T follicular helper cell (primary cell): ENCODE results near the gene TSG101.
A peak's percentile ranks its signal among the peaks of the same experiment; 100 is the strongest.

Experiments used
- DNase-seq: peaks from one replicate; pipeline ENCODE4 v3.0.0-alpha.2; 2020; ENCODE audit warnings: low read depth
- total RNA-seq, 2 experiments: gene quantifications; one replicate each; lab custom pipeline; 2026; lab: John Stamatoyannopoulos, UW

TSG101 gene
- 38.5 to 55.1 reads per million in 2 experiments for total RNA-seq

- peak; percentile 82 for DNase-seq
Observed at GRCh38 chr11:18526521-18527296, at the start of gene TSG101. Gene TSG101, minus strand, starts transcription at chr11:18526942. Its CDS starts 126 bp downstream, at chr11:18526816.

- no peak for DNase-seq
Observed at GRCh38 chr11:18575361-18575760, 48.6 kb upstream of the TSG101 start.

- no peak for DNase-seq
Observed at GRCh38 chr11:18567081-18567480, 40.3 kb upstream of the TSG101 start.

GRCh38 chr11:18566406-18566805 lies 39.7 kb upstream of the TSG101 start:
- no peak for DNase-seq

GRCh38 chr11:18564149-18564548 lies 37.4 kb upstream of the TSG101 start:
- DNase-seq: no peak

- DNase-seq: no peak
Observed at GRCh38 chr11:18563090-18563730, 36.5 kb upstream of the TSG101 start.

GRCh38 chr11:18548001-18548400 lies 21.3 kb upstream of the TSG101 start:
- DNase-seq: no peak

GRCh38 chr11:18540207-18541009 lies 13.7 kb upstream of the TSG101 start:
- DNase-seq: no peak

- DNase-seq: no peak
Observed at GRCh38 chr11:18536209-18536608, 9.5 kb upstream of the TSG101 start.

GRCh38 chr11:18534245-18534644 lies 7.5 kb upstream of the TSG101 start:
- no peak for DNase-seq

- DNase-seq: no peak
Observed at GRCh38 chr11:18533365-18533764, 6.6 kb upstream of the TSG101 start.

GRCh38 chr11:18527512-18527911 lies 770 bp upstream of the TSG101 start:
- no peak for DNase-seq

GRCh38 chr11:18526130-18526520 lies 617 bp downstream of the TSG101 start:
- no peak for DNase-seq

- no peak for DNase-seq
Observed at GRCh38 chr11:18524248-18524647, 2.5 kb downstream of the TSG101 start.

- no peak for DNase-seq
Observed at GRCh38 chr11:18523084-18523483, 3.7 kb downstream of the TSG101 start.

GRCh38 chr11:18522388-18522787 lies 4.4 kb downstream of the TSG101 start:
- DNase-seq: no peak

GRCh38 chr11:18521122-18521521 lies 5.6 kb downstream of the TSG101 start:
- no peak for DNase-seq

GRCh38 chr11:18502352-18502751 lies 24.4 kb downstream of the TSG101 start:
- no peak for DNase-seq

GRCh38 chr11:18501629-18502028 lies 25.1 kb downstream of the TSG101 start:
- no peak for DNase-seq

- no peak for DNase-seq
Observed at GRCh38 chr11:18498039-18498438, 28.7 kb downstream of the TSG101 start.

- no peak for DNase-seq
Observed at GRCh38 chr11:18495703-18496102, 31.0 kb downstream of the TSG101 start.

GRCh38 chr11:18495271-18495670 lies 31.5 kb downstream of the TSG101 start:
- no peak for DNase-seq

- no peak for DNase-seq
Observed at GRCh38 chr11:18493310-18493709, 33.4 kb downstream of the TSG101 start.
